Mucosa of rectum (tissue), 2 donors: ENCODE measurements around the gene CXorf51A.
"Not testable (repeated sequence)": the region's sequence is repeated elsewhere in the genome, so short reads cannot be mapped to it uniquely, and the experiment has no call there.

Experiments used
- H3K27ac ChIP-seq, 2 donors: one replicate each; pipeline ENCODE4 v1.7.0; 2013; ENCODE audit warnings: inconsistent platforms in 2 of 2, low read depth in 2 of 2, low read length in 2 of 2
- H3K27me3 ChIP-seq, 2 donors: one replicate each; pipeline ENCODE4 v1.7.0; 2013; ENCODE audit warnings: low read length in 2 of 2; ENCODE audit not compliant: control insufficient read depth in 2 of 2, insufficient read depth in 2 of 2
- H3K36me3 ChIP-seq, 2 donors: one replicate each; pipeline ENCODE4 v1.7.0; 2013; ENCODE audit warnings: low read length in 2 of 2; ENCODE audit not compliant: control insufficient read depth in 2 of 2, insufficient read depth in 2 of 2
- H3K4me1 ChIP-seq, 2 donors: one replicate each; pipeline ENCODE4 v1.7.0; 2013; ENCODE audit warnings: low read length in 2 of 2, mild to moderate bottlenecking in 1 of 2; ENCODE audit not compliant: control insufficient read depth in 2 of 2, insufficient read depth in 2 of 2
- H3K4me3 ChIP-seq, 2 donors: one replicate each; pipeline ENCODE4 v1.7.0; 2013; ENCODE audit warnings: low read length in 2 of 2
- H3K9ac ChIP-seq, 2 donors: one replicate each; pipeline ENCODE4 v1.7.0; 2013; ENCODE audit warnings: low read length in 2 of 2, low read depth in 1 of 2, mild to moderate bottlenecking in 1 of 2
- H3K9me3 ChIP-seq, 2 donors: one replicate each; pipeline ENCODE4 v1.7.0; 2013; ENCODE audit warnings: low read length in 2 of 2; ENCODE audit not compliant: control insufficient read depth in 2 of 2
- donor health status: healthy.
- donor health status: Normal muscosa, but diverticular disease.

Gene CXorf51A

DNA sequence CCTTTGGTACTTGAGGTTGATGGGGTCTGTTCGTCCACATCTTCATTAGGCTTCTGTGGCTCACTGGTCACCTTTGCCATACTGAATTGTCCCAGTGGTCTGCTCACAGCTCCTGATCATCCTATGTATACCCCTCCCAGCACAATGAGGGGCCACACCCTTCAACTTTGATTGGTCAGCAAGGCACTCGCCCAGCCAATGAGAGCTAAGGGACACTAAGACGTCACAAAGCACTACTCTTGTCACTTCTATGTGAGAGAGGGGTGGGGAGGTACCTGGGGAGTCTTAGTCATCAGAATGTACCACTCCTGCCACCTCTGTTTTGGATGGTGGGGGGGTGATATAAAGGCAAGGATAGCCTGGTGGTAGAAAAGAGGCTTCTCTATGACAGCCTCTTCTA, at the start of gene CXorf51A:
Gene CXorf51A (minus strand): TSS at position 101 of the 400 bp plus-strand sequence. CDS start 21 bp downstream, at position 80.
- not testable (repeated sequence) for H3K9me3 ChIP-seq, H3K27me3 ChIP-seq, H3K4me1 ChIP-seq, H3K4me3 ChIP-seq, H3K9ac ChIP-seq, H3K27ac ChIP-seq, H3K36me3 ChIP-seq

DNA sequence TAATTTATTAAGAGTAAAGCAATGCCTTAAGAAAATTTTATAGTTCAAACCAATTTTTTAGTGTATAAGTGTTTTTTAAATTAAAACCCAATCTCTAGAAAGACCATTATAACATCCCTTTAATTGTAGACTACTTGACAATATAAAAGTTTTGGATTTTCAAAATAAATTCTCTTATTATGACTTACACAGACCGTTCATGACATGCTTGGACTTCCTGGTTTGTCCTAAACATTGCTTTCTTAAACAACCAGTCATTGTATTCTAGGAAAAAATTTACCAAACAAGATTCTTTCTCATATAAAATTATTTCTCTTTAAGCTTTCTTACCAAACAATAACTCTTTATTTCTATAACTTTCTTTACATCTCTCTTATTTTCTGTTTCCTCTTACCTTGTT, 49.0 kb upstream of the CXorf51A start:
- H3K36me3 ChIP-seq: no peaks in the 10 kb centered on the region
- no peaks in the 10 kb centered on the region for H3K27me3 ChIP-seq
- H3K4me1 ChIP-seq: no peaks in the 10 kb centered on the region
- no peak overlapping the region for H3K4me3 ChIP-seq
- no peaks in the 10 kb centered on the region for H3K9me3 ChIP-seq
- H3K9ac ChIP-seq: no peak overlapping the region
- H3K27ac ChIP-seq: no peak overlapping the region

DNA sequence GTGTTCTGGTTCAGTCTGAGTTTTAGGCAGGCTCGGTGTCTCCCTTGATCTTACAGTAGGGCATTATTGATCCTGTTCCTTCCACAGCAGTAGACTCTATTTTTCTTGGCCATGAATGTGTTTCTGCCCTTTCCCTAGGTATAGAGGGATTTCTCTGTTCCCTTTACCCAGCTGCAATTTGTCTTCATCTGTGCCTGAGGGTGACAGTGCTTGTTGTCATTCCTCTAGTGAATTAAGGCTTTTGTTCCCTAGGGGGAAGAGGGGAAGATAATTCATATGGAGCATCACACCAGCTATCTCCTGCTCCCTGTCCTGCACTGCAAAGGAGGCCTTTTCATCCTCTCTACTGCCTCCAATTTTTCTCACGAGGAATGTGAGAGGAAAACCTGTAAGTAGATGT, 39.7 kb upstream of the CXorf51A start:
- Histone ChIP-seq H3K4me1 (no peaks in the 10 kb centered on the region), H3K27ac (no peak overlapping the region)

DNA sequence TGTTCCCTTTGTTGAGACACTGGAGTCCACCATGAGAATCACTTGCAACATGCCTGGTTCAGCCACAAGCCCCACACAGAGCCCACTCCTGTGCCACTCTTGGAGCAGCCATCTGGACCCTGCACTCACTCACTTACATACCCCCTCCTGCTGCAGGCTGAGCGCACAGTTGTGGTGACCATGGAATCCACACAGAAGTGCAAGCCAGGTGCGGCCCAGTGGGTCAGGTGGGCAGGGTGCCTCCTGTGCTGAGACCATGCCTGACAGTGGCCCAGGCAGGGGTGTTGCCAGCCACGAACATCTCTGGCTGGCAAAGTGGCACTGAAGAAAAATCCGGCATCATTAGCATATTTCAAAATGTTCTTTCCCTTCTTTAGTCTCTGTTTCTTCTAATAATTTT, 17.4 kb upstream of the CXorf51A start:
- H3K4me1 ChIP-seq: no peaks in the 10 kb centered on the region
- no peak overlapping the region for H3K9ac ChIP-seq
- no peaks in the 10 kb centered on the region for H3K27me3 ChIP-seq
- no peak overlapping the region for H3K27ac ChIP-seq
- no peak overlapping the region for H3K4me3 ChIP-seq
- no peaks in the 10 kb centered on the region for H3K36me3 ChIP-seq
- no peaks in the 10 kb centered on the region for H3K9me3 ChIP-seq

More for the DNA sequence above, 39.7 kb upstream of the CXorf51A start:
- no peaks in the 10 kb centered on the region for H3K9me3 ChIP-seq
- H3K36me3 ChIP-seq: no peaks in the 10 kb centered on the region
- H3K9ac ChIP-seq: no peak overlapping the region
- no peaks in the 10 kb centered on the region for H3K27me3 ChIP-seq
- H3K4me3 ChIP-seq: no peak overlapping the region

DNA sequence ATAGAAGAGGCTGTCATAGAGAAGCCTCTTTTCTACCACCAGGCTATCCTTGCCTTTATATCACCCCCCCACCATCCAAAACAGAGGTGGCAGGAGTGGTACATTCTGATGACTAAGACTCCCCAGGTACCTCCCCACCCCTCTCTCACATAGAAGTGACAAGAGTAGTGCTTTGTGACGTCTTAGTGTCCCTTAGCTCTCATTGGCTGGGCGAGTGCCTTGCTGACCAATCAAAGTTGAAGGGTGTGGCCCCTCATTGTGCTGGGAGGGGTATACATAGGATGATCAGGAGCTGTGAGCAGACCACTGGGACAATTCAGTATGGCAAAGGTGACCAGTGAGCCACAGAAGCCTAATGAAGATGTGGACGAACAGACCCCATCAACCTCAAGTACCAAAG, 5.1 kb downstream of the CXorf51A start, which contains the start of gene CXorf51B:
Gene CXorf51B (plus strand): TSS at position 301 of the 400 bp plus-strand sequence. CDS start 21 bp downstream, at position 322.
- H3K36me3 ChIP-seq, H3K4me3 ChIP-seq, H3K9me3 ChIP-seq, H3K27me3 ChIP-seq, H3K9ac ChIP-seq, H3K27ac ChIP-seq, H3K4me1 ChIP-seq: not testable (repeated sequence)
